OCI-LY1 (cell line): ENCODE measurements around the gene RANBP3L.
"Not testable (repeated sequence)": the region's sequence is repeated elsewhere in the genome, so short reads cannot be mapped to it uniquely, and the experiment has no call there.

Source experiments
- H2AFZ ChIP-seq: fragments of 200-600 bp; sonication (generic), shearing (Covaris generic); 2 replicates; pipeline ENCODE4 v1.6.0; 2014; ENCODE audit warnings: antibody characterized with exemption, mild to moderate bottlenecking, low read length
- H3F3A ChIP-seq: fragments of 200-600 bp; sonication (generic), shearing (Covaris generic); 2 replicates; pipeline ENCODE4 v1.6.0; 2014; ENCODE audit warnings: mild to moderate bottlenecking, antibody characterized with exemption, low read length, moderate library complexity; ENCODE audit not compliant: insufficient read depth
- H3K27ac ChIP-seq: fragments of 200-600 bp; sonication (generic); 2 replicates; pipeline ENCODE4 v1.5.1; 2014; ENCODE audit warnings: low read length, mixed run types, mild to moderate bottlenecking, low read depth; ENCODE audit not compliant: poor library complexity, severe bottlenecking
- H3K27me3 ChIP-seq: fragments of 200-600 bp; sonication (generic); 2 replicates; pipeline ENCODE4 v1.6.0; 2014; ENCODE audit warnings: antibody characterized with exemption, mild to moderate bottlenecking, low read length, moderate library complexity; ENCODE audit not compliant: insufficient read depth
- H3K36me3 ChIP-seq: fragments of 200-600 bp; sonication (generic); 2 replicates; pipeline ENCODE4 v1.6.1; 2014; ENCODE audit warnings: mild to moderate bottlenecking, antibody characterized with exemption, low read length, moderate library complexity, mixed read lengths; ENCODE audit not compliant: insufficient read depth
- H3K4me1 ChIP-seq: fragments of 200-600 bp; sonication (generic); 2 replicates; pipeline ENCODE4 v1.5.1; 2014; ENCODE audit warnings: mild to moderate bottlenecking, low read length, moderate library complexity; ENCODE audit not compliant: insufficient read depth, severe bottlenecking
- H3K4me2 ChIP-seq: fragments of 200-600 bp; sonication (generic), shearing (Covaris generic); 2 replicates; pipeline ENCODE4 v1.6.1; 2014; ENCODE audit warnings: low read length
- H3K4me3 ChIP-seq: fragments of 200-600 bp; sonication (generic); 2 replicates; pipeline ENCODE4 v1.5.1; 2014; ENCODE audit warnings: low read length, low read depth, mild to moderate bottlenecking, mixed read lengths; ENCODE audit not compliant: poor library complexity, severe bottlenecking
- H3K79me2 ChIP-seq: fragments of 200-600 bp; shearing (Covaris generic); 2 replicates; pipeline ENCODE4 v1.6.1; 2016; ENCODE audit warnings: mixed run types, low read length, mixed read lengths; ENCODE audit not compliant: insufficient read depth
- H3K9ac ChIP-seq: fragments of 200-600 bp; sonication (generic), shearing (Covaris generic); 2 replicates; pipeline ENCODE4 v1.6.1; 2014; ENCODE audit warnings: mild to moderate bottlenecking, low read length, mixed read lengths
- H3K9me2 ChIP-seq: fragments of 200-600 bp; sonication (generic), shearing (Covaris generic); 2 replicates; pipeline ENCODE4 v1.6.1; 2014; ENCODE audit warnings: low read depth, mild to moderate bottlenecking, low read length, mixed read lengths
- H3K9me3 ChIP-seq: fragments of 200-600 bp; shearing (Covaris generic); 2 replicates; pipeline ENCODE4 v1.6.1; 2014; ENCODE audit warnings: low read length, mixed read lengths
- H4K20me1 ChIP-seq: fragments of 200-600 bp; sonication (generic), shearing (Covaris generic); 2 replicates; pipeline ENCODE4 v1.6.0; 2016; ENCODE audit warnings: mild to moderate bottlenecking, low read length; ENCODE audit not compliant: insufficient read depth
- CTCF ChIP-seq: fragments of 200-600 bp; sonication (generic), shearing (Covaris generic); IDR thresholded peaks from 2 replicates; pipeline ENCODE4 v1.5.1; 2017; ENCODE audit warnings: mild to moderate bottlenecking, antibody characterized with exemption, low read length, moderate library complexity, mixed read lengths
- EZH2 ChIP-seq: fragments of 200-600 bp; sonication (generic), shearing (Covaris generic); IDR thresholded peaks from 2 replicates; pipeline ENCODE4 v1.8.0; 2017; ENCODE audit warnings: borderline replicate concordance, mixed run types, mild to moderate bottlenecking, antibody characterized with exemption, low read length, moderate library complexity, mixed read lengths

Gene RANBP3L

GRCh38 chr5:36337597-36337996, 35.9 kb upstream of the RANBP3L start:
- H3K4me1 ChIP-seq: no peaks in the 10 kb centered on the region
- H4K20me1 ChIP-seq: no peaks in the 10 kb centered on the region
- H3F3A ChIP-seq: no peaks in the 10 kb centered on the region
- no peak overlapping the region for H2AFZ ChIP-seq
- H3K4me2 ChIP-seq: no peak overlapping the region
- H3K9me2 ChIP-seq: no peaks in the 10 kb centered on the region
- no peak overlapping the region for H3K4me3 ChIP-seq
- no peak for TF ChIP-seq EZH2
- TF ChIP-seq CTCF: no peak
- no peak overlapping the region for H3K9ac ChIP-seq
- no peaks in the 10 kb centered on the region for H3K36me3 ChIP-seq
- H3K79me2 ChIP-seq: no peaks in the 10 kb centered on the region
- H3K27ac ChIP-seq: no peak overlapping the region
- H3K27me3 ChIP-seq: no peaks in the 10 kb centered on the region
- no peaks in the 10 kb centered on the region for H3K9me3 ChIP-seq

- Histone ChIP-seq H3K9me2 (no peaks in the 10 kb centered on the region), H3K4me1 (no peaks in the 10 kb centered on the region), H4K20me1 (no peaks in the 10 kb centered on the region), H3K4me3 (no peak overlapping the region), H3K9me3 (no peaks in the 10 kb centered on the region), H3K79me2 (no peaks in the 10 kb centered on the region), H3K27me3 (no peaks in the 10 kb centered on the region), H3K36me3 (no peaks in the 10 kb centered on the region), H3F3A (no peaks in the 10 kb centered on the region), H3K9ac (no peak overlapping the region), H3K27ac (no peak overlapping the region), H3K4me2 (no peak overlapping the region), H2AFZ (no peak overlapping the region)
- no peak for TF ChIP-seq CTCF
- no peak for TF ChIP-seq EZH2
Observed at GRCh38 chr5:36334315-36334714, 32.6 kb upstream of the RANBP3L start.

GRCh38 chr5:36332720-36333119, 31.0 kb upstream of the RANBP3L start:
- not testable (repeated sequence) for H4K20me1 ChIP-seq, H3K36me3 ChIP-seq, H3K4me3 ChIP-seq, H3K9me3 ChIP-seq, H3K9me2 ChIP-seq, H3K27ac ChIP-seq, H3K9ac ChIP-seq, H3F3A ChIP-seq, H3K4me2 ChIP-seq, H3K27me3 ChIP-seq, H3K4me1 ChIP-seq, H3K79me2 ChIP-seq, H2AFZ ChIP-seq

- H3K9me2 ChIP-seq: no peaks in the 10 kb centered on the region
- no peaks in the 10 kb centered on the region for H3K36me3 ChIP-seq
- H3K9ac ChIP-seq: no peak overlapping the region
- no peak overlapping the region for H3K27ac ChIP-seq
- H3K4me2 ChIP-seq: no peak overlapping the region
- TF ChIP-seq CTCF (no peak), EZH2 (no peak)
- no peak overlapping the region for H2AFZ ChIP-seq
- no peaks in the 10 kb centered on the region for H3K4me1 ChIP-seq
- H3F3A ChIP-seq: no peaks in the 10 kb centered on the region
- H3K27me3 ChIP-seq: no peaks in the 10 kb centered on the region
- no peaks in the 10 kb centered on the region for H4K20me1 ChIP-seq
- H3K9me3 ChIP-seq: no peaks in the 10 kb centered on the region
- H3K4me3 ChIP-seq: no peak overlapping the region
- H3K79me2 ChIP-seq: no peaks in the 10 kb centered on the region
Observed at GRCh38 chr5:36325196-36325595, 23.5 kb upstream of the RANBP3L start.
